ENCODE data around the gene PDGFB.

DNA sequence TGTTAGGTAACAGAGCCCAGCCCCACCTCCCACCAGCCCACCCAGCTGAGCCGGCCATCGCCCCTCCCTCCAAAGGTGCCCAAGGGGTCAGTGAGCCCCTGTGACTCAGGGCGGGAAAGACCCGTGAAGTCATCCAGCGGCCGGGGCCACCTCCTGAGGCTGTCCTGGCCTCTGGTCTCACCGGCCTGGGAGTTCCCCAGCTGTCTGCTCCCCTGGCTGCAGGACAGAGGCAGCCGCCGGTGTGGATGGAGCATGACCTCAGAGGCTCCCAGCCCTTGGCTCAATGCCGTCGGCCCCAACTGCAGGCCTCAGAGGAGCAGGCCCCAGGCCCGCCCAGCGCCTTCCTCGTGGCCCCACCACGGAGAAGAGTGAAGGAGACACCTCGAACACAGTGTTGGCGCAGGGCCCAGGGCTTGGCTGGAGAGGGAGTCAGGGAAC lies 46.0 kb upstream of the PDGFB start:
- TF ChIP-seq POLR2A (IDR thresholded peaks at IDR 0.05), result peak in 2 of 3 donors; percentile 17 to 35
- TF ChIP-seq CTCF (IDR thresholded peaks at IDR 0.05), result peak in 4 of 7 experiments; percentile 22 to 52 (median 44)

Data from body of pancreas (tissue), 4 donors.